ENCODE measurements around the gene MYMK. TPM values are rescaled to one million over a fixed set of nuclear protein-coding genes. Genes with fewer than 3 reads are reported as not detected.

The MYMK gene
- total and polyA plus RNA-seq, 7 donors = not detected

GRCh38 chr9:133563291-133563796 is 38.6 kb upstream of the MYMK start:
- peak; percentile 84 for DNase-seq
- intact Hi-C loops (cut with DNase I) = no loop called here

DNA sequence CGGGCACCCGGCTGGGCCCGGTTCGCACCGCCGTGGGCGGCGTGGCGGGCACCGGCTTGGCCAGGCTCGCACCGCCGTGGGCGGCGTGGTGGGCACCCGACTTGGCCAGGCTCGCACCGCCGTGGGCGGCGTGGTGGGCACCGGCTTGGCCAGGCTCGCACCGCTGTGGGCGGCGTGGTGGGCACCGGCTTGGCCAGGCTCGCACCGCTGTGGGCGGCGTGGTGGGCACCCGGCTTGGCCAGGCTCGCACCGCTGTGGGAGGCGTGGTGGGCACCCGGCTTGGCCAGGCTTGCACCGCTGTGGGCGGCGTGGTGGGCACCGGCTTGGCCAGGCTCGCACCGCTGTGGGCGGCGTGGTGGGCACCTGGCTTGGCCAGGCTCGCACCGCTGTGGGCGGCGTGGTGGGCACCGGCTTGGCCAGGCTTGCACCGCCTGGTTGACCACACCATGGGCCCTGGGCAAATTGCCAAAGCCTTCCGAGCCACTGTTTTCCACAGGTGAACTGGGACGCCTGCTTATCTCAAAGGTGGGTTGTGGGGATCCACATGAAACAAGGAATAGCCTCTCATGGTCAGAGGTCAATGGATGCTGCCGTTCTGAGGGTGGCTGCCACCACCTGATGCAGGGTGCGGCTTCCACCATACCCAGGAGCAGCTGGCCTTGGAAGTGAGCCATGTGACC is 38.0 kb upstream of the MYMK start:
- H3K4me1 ChIP-seq = peaks cover 0 to 57% (median 50%) of the 10 kb centered on the region in 4 donors
- no peak for DNase-seq

More at GRCh38 chr9:133563291-133563796, 38.6 kb upstream of the MYMK start:
- WGBS, 2 donors = 6 to 17% methylated on average over 14 of the region's 14 CpGs
- peaks cover 0 to 51% (median 44%) of the 10 kb centered on the region in 4 donors for H3K4me1 ChIP-seq
- TF ChIP-seq, protein P1, sequence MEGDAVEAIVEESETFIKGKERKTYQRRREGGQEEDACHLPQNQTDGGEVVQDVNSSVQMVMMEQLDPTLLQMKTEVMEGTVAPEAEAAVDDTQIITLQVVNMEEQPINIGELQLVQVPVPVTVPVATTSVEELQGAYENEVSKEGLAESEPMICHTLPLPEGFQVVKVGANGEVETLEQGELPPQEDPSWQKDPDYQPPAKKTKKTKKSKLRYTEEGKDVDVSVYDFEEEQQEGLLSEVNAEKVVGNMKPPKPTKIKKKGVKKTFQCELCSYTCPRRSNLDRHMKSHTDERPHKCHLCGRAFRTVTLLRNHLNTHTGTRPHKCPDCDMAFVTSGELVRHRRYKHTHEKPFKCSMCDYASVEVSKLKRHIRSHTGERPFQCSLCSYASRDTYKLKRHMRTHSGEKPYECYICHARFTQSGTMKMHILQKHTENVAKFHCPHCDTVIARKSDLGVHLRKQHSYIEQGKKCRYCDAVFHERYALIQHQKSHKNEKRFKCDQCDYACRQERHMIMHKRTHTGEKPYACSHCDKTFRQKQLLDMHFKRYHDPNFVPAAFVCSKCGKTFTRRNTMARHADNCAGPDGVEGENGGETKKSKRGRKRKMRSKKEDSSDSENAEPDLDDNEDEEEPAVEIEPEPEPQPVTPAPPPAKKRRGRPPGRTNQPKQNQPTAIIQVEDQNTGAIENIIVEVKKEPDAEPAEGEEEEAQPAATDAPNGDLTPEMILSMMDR (IDR thresholded peaks at IDR 0.05) = no peak
- TF ChIP-seq POLR2A (IDR thresholded peaks at IDR 0.05) (no peak), POLR2AphosphoS5 (IDR thresholded peaks at IDR 0.05) (peak in 1 of 4 donors; percentile 25)
- H3K27ac ChIP-seq = peak overlapping the region; percentile 13 to 64 (median 48)
- H3K36me3 ChIP-seq = no peaks in the 10 kb centered on the region
- no peaks in the 10 kb centered on the region for H3K9me3 ChIP-seq
- H3K4me3 ChIP-seq = no peak overlapping the region
- H3K27me3 ChIP-seq = no peaks in the 10 kb centered on the region

DNA sequence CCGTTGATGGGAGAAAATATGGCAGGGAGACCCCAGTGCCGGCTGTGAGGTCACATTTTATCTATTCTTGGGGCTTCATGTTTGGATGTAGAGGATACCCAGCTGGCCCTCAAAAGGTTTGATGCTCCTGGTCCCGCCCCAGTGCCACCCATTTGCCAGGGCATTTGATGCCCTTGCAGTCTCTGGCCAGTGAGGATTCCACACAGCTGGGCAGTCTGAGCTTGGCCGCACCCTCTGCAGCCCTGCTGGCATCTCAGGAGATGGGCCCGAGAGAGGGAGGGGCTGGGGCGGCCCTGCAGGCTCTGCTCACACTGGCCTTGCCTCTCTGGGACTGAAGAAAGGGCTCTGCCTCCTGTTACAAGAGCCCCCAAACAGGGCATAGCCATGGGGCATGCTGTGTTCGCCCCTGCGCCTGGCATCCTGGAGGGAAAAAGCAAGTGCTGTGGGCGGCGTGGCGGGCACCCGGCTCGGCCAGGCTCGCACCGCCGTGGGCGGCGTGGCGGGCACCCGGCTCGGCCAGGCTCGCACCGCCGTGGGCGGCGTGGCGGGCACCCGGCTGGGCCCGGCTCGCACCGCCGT is 37.3 kb upstream of the MYMK start:
- Histone ChIP-seq H3K9me3 (no peaks in the 10 kb centered on the region), H3K27me3 (no peaks in the 10 kb centered on the region), H3K36me3 (no peaks in the 10 kb centered on the region), H3K4me3 (no peak overlapping the region), H3K27ac (no peak overlapping the region), H3K4me1 (peaks cover 0 to 59% (median 50%) of the 10 kb centered on the region in 4 donors)
- 87 to 88% methylated on average over 32 of the region's 32 CpGs for WGBS, 2 donors
- intact Hi-C loops (cut with DNase I) = no loop called here
- TF ChIP-seq, protein P1 (IDR thresholded peaks at IDR 0.05) = no peak
- TF ChIP-seq EP300 (IDR thresholded peaks at IDR 0.05) (no peak), POLR2AphosphoS5 (IDR thresholded peaks at IDR 0.05) (no peak), POLR2A (IDR thresholded peaks at IDR 0.05) (no peak)
- no peak for DNase-seq

More for the DNA sequence above, 38.0 kb upstream of the MYMK start:
- Histone ChIP-seq H3K4me3 (no peak overlapping the region), H3K27me3 (no peaks in the 10 kb centered on the region), H3K27ac (peak overlapping the region; percentile 13 to 64 (median 48)), H3K36me3 (no peaks in the 10 kb centered on the region), H3K9me3 (no peaks in the 10 kb centered on the region)
- intact Hi-C loops (cut with DNase I) = no loop called here
- 89 to 93% methylated on average over 54 of the region's 54 CpGs for WGBS, 2 donors
- no peak for TF ChIP-seq EP300 (IDR thresholded peaks at IDR 0.05)
- no peak for TF ChIP-seq POLR2AphosphoS5 (IDR thresholded peaks at IDR 0.05)
- no peak for TF ChIP-seq POLR2A (IDR thresholded peaks at IDR 0.05)
- TF ChIP-seq, protein P1 (IDR thresholded peaks at IDR 0.05) = no peak

GRCh38 chr9:133560944-133561343 is 36.2 kb upstream of the MYMK start:
- WGBS, 2 donors = 95 to 96% methylated on average over 22 of the region's 22 CpGs
- Histone ChIP-seq H3K4me1 (peaks cover 0 to 53% (median 47%) of the 10 kb centered on the region in 4 donors), H3K27ac (peak overlapping the region in 1 of 4 donors; percentile 30), H3K27me3 (no peaks in the 10 kb centered on the region), H3K4me3 (no peak overlapping the region), H3K36me3 (peaks cover 0 to 1% (median 0%) of the 10 kb centered on the region in 4 donors), H3K9me3 (no peaks in the 10 kb centered on the region)
- no peak for TF ChIP-seq EP300 (IDR thresholded peaks at IDR 0.05)
- DNase-seq = no peak
- intact Hi-C loops (cut with DNase I) = no loop called here

DNA sequence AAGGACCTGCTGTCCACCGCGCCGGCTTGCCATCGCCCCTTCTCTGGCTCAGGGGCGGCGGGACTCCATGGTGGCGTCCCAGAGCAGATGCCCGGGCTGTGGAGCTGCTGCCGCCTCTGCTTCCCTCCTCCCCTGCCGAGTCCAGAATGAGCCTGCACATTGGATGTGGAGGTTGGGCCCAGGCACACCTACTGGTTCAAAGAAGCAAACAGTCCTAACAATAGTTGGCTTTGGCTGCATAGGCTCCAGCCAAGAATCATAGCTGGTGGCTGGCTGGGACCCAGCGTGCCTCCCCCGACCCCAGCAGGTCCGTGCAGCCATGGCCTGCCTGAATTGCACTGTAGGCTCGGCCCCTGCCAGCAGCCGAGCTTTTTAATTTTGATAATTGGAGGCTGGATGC is 35.6 kb upstream of the MYMK start:
- H3K36me3 ChIP-seq = peaks cover 0 to 5% (median 0%) of the 10 kb centered on the region in 4 donors
- H3K4me1 ChIP-seq = peaks cover 0 to 47% (median 41%) of the 10 kb centered on the region in 4 donors
- no peaks in the 10 kb centered on the region for H3K9me3 ChIP-seq
- 87 to 88% methylated on average over 15 of the region's 15 CpGs for WGBS, 2 donors
- no peak overlapping the region for H3K4me3 ChIP-seq
- TF ChIP-seq, protein P1 (IDR thresholded peaks at IDR 0.05) = no peak
- peak in 1 of 4 donors; percentile 21 for TF ChIP-seq POLR2AphosphoS5 (IDR thresholded peaks at IDR 0.05)
- intact Hi-C loops (cut with DNase I) = no loop called here
- DNase-seq = no peak
- peak overlapping the region in 3 of 4 donors; percentile 41 to 48 (median 44) for H3K27ac ChIP-seq
- no peaks in the 10 kb centered on the region for H3K27me3 ChIP-seq

Data from sigmoid colon (tissue), 7 donors.